H1 (cell line): Measurements from ENCODE around the gene GRIA4.

Experiments used
- CHD1 ChIP-seq: IDR thresholded peaks from 2 replicates; pipeline ENCODE4 v1.6.1; 2012; ENCODE audit warnings: low read depth, low read length, improper control_type of control experiment
- CHD2 ChIP-seq: IDR thresholded peaks from 2 replicates; pipeline ENCODE4 v1.6.1; 2012; ENCODE audit warnings: low read length, improper control_type of control experiment
- CHD7 ChIP-seq: fragments of 300-600 bp; sonication (generic); IDR thresholded peaks from 2 replicates; pipeline ENCODE4 v1.7.1; 2012; ENCODE audit warnings: low read length, moderate library complexity, mild to moderate bottlenecking, inconsistent platforms; ENCODE audit not compliant: insufficient replicate concordance
- CTCF ChIP-seq, 3 experiments: IDR thresholded peaks; 1 replicate in 2 of 3; 2 replicates in 1 of 3; pipeline versions ENCODE4 v1.5.1 to v1.6.1; 2011; ENCODE audit warnings: low read length in 3 of 3, mild to moderate bottlenecking in 3 of 3, inconsistent platforms in 2 of 3, low read depth in 1 of 3, moderate library complexity in 1 of 3; ENCODE audit not compliant: insufficient read depth in 1 of 3; ENCODE audit errors: control extremely low read depth in 1 of 3
- POLR2A ChIP-seq, 2 experiments: IDR thresholded peaks; 1 replicate in 1 of 2; 2 replicates in 1 of 2; pipeline ENCODE4 v1.6.1; 2011; ENCODE audit warnings: low read depth in 2 of 2, low read length in 2 of 2, mild to moderate bottlenecking in 2 of 2; ENCODE audit errors: control extremely low read depth in 1 of 2
- RAD21 ChIP-seq, 2 experiments: IDR thresholded peaks in 1 of 2; conservative IDR thresholded peaks in 1 of 2; 2 replicates each; pipeline ENCODE4 v1.6.1; 2011; ENCODE audit warnings: low read depth in 2 of 2, low read length in 2 of 2, improper control_type of control experiment in 1 of 2, inconsistent platforms in 1 of 2, mild to moderate bottlenecking in 1 of 2, moderate library complexity in 1 of 2
- RNF2 ChIP-seq: fragments of 200-900, 300-1000 bp; sonication (generic); IDR thresholded peaks from 2 replicates; pipeline ENCODE4 v1.7.1; 2016; ENCODE audit warnings: borderline replicate concordance, low read depth, mild to moderate bottlenecking, antibody characterized with exemption, low read length; ENCODE audit not compliant: poor library complexity, severe bottlenecking; ENCODE audit errors: missing control alignments
- SP4 ChIP-seq: IDR thresholded peaks from 2 replicates; pipeline ENCODE4 v1.6.1; 2012; ENCODE audit warnings: low read length, inconsistent platforms

- TF ChIP-seq CHD2 (no peak), CTCF (IDR thresholded peaks at IDR 0.05; ENCODE audit: control extremely low read depth in 1 of 3, insufficient read depth in 1 of 3, low read depth in 1 of 3, low read length in 3 of 3) (no peak), RAD21 (IDR thresholded peaks at IDR 0.05 in 1 of 2, conservative IDR thresholded peaks at IDR 0.05 in 1 of 2; ENCODE audit: low read depth in 2 of 2, low read length in 2 of 2) (no peak), CHD7 (no peak), POLR2A (IDR thresholded peaks at IDR 0.05; ENCODE audit: control extremely low read depth in 1 of 2, low read depth in 2 of 2, low read length in 2 of 2) (no peak), SP4 (no peak), CHD1 (no peak), RNF2 (no peak)
Observed at GRCh38 chr11:105881027-105881426, 271.2 kb downstream of the GRIA4 start.
